ENCODE data around the gene DUOX1. TPM values are rescaled to one million over a fixed set of nuclear protein-coding genes. Genes with fewer than 3 reads are reported as not detected.

Gene DUOX1
- total RNA-seq, 4 donors from 2014 or later = 0.14 to 4.1 (median 0.64) TPM; not detected in 1

DNA sequence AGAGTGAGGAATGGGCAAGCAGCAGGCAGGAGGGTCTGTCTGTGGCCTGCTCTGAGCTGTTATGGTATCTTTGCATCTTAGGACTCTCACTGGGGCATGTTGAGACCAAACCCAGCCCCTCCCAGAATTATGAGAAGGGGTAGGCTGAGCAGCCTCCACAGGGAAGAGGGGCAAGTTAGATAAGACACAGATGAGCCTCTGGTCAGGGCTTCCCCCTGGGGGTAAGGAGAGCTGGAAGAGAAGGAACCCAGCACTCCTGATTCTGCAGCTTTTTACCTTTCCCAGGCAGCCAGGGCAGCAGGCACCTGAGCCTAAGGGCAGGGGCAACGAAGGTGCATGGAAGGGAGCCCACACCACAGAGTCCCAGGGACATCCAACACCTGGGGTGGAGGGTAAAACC lies 19.3 kb downstream of the DUOX1 start:
- in situ Hi-C loops (cut with MboI; ENCODE audit: low pct_ligation_motif_present in 1 of 4, low pct_unique_long_range_greater_than_20kb in 1 of 4, low sequenced_read_pairs in 3 of 4) = no loop called here
- Histone ChIP-seq H3K27ac (no peak overlapping the region), H3K36me3 (no peaks in the 10 kb centered on the region), H3K27me3 (no peaks in the 10 kb centered on the region), H3K4me3 (no peak overlapping the region), H3K9me3 (no peaks in the 10 kb centered on the region), H3K4me1 (no peaks in the 10 kb centered on the region)
- 79% methylated on average over 1 of the region's 1 CpG; no CpG with 5 or more reads in 1 of the 2 donors for WGBS, 2 donors (ENCODE audit: low coverage in 1 of 2)
- no peak for DNase-seq
- TF ChIP-seq, protein P1, sequence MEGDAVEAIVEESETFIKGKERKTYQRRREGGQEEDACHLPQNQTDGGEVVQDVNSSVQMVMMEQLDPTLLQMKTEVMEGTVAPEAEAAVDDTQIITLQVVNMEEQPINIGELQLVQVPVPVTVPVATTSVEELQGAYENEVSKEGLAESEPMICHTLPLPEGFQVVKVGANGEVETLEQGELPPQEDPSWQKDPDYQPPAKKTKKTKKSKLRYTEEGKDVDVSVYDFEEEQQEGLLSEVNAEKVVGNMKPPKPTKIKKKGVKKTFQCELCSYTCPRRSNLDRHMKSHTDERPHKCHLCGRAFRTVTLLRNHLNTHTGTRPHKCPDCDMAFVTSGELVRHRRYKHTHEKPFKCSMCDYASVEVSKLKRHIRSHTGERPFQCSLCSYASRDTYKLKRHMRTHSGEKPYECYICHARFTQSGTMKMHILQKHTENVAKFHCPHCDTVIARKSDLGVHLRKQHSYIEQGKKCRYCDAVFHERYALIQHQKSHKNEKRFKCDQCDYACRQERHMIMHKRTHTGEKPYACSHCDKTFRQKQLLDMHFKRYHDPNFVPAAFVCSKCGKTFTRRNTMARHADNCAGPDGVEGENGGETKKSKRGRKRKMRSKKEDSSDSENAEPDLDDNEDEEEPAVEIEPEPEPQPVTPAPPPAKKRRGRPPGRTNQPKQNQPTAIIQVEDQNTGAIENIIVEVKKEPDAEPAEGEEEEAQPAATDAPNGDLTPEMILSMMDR (IDR thresholded peaks at IDR 0.05) = no peak
- TF ChIP-seq EP300 (IDR thresholded peaks at IDR 0.05; ENCODE audit: low read depth) = no peak
- TF ChIP-seq POLR2AphosphoS5 (IDR thresholded peaks at IDR 0.05) = no peak
- TF ChIP-seq POLR2A (IDR thresholded peaks at IDR 0.05) = no peak
- intact Hi-C loops (cut with DNase I; ENCODE audit: low total_unique reads) = no loop called here

DNA sequence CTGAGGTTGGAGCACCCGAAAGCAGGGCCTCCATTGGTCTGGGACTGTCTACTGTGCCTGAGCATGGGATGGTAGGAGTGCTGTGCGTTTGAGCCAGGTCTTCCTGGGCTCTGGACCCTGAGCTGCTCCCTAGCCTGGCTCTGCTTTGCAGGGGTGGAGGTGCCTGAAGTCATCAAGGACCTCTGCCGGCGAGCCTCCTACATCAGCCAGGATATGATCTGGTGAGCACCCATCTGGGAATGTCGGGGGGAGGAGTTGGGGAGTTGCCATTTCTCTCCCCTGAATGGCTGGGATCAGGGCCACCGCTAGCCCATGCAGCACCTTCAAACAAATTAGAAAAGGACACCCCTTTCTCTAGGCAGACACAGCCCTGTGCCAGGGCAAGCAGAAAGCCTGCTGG lies 20.7 kb downstream of the DUOX1 start:
- Histone ChIP-seq H3K36me3 (no peaks in the 10 kb centered on the region), H3K4me1 (no peaks in the 10 kb centered on the region), H3K4me3 (no peak overlapping the region), H3K27ac (no peak overlapping the region), H3K27me3 (no peaks in the 10 kb centered on the region), H3K9me3 (no peaks in the 10 kb centered on the region)
- no peak for DNase-seq
- TF ChIP-seq POLR2AphosphoS5 (IDR thresholded peaks at IDR 0.05) = no peak
- WGBS, 2 donors (ENCODE audit: low coverage in 1 of 2) = 86% methylated on average over 4 of the region's 6 CpGs; no CpG with 5 or more reads in 1 of the 2 donors
- in situ Hi-C loops (cut with MboI; ENCODE audit: low pct_ligation_motif_present in 1 of 4, low pct_unique_long_range_greater_than_20kb in 1 of 4, low sequenced_read_pairs in 3 of 4) = loop anchor here in 2 of 4 donors (25.0 kb wide), 2 partner anchors 237 to 462 kb away; partner anchors contain the start of gene GATM (in 1 of the 2)
- intact Hi-C loops (cut with DNase I; ENCODE audit: low total_unique reads) = no loop called here

DNA sequence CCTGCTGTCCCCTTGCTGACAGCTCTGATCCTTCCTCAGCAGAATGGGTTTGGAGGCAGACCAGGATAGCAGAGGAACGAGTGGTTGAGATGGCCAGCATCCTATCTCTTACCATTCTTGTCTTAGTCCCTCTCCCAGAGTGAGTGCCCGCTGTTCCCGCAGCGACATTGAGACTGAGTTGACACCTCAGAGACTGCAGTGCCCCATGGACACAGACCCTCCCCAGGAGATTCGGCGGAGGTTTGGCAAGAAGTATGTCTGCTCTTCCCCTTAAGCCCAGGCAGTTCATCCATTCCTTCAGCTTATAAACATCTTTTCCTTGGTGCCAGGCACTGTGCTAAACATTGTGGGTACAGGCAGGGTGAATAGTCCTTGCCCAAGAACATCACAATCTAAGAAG lies 21.2 kb downstream of the DUOX1 start:
- H3K4me3 ChIP-seq = no peak overlapping the region
- no peak for TF ChIP-seq POLR2AphosphoS5 (IDR thresholded peaks at IDR 0.05)
- TF ChIP-seq EP300 (IDR thresholded peaks at IDR 0.05; ENCODE audit: low read depth) = no peak
- TF ChIP-seq POLR2A (IDR thresholded peaks at IDR 0.05) = no peak
- TF ChIP-seq, protein P1 (IDR thresholded peaks at IDR 0.05) = no peak
- intact Hi-C loops (cut with DNase I; ENCODE audit: low total_unique reads) (no loop called here), in situ Hi-C loops (cut with MboI; ENCODE audit: low pct_ligation_motif_present in 1 of 4, low pct_unique_long_range_greater_than_20kb in 1 of 4, low sequenced_read_pairs in 3 of 4) (loop anchor here in 2 of 4 donors (25.0 kb wide), 2 partner anchors 236 to 461 kb away; partner anchors contain the start of gene GATM (in 1 of the 2))
- H3K9me3 ChIP-seq = no peaks in the 10 kb centered on the region
- no peaks in the 10 kb centered on the region for H3K4me1 ChIP-seq
- no peak overlapping the region for H3K27ac ChIP-seq
- 83 to 100% methylated on average over 2 to 6 of the region's 6 CpGs for WGBS, 2 donors (ENCODE audit: low coverage in 1 of 2)
- DNase-seq = no peak
- no peaks in the 10 kb centered on the region for H3K36me3 ChIP-seq
- H3K27me3 ChIP-seq = no peaks in the 10 kb centered on the region

DNA sequence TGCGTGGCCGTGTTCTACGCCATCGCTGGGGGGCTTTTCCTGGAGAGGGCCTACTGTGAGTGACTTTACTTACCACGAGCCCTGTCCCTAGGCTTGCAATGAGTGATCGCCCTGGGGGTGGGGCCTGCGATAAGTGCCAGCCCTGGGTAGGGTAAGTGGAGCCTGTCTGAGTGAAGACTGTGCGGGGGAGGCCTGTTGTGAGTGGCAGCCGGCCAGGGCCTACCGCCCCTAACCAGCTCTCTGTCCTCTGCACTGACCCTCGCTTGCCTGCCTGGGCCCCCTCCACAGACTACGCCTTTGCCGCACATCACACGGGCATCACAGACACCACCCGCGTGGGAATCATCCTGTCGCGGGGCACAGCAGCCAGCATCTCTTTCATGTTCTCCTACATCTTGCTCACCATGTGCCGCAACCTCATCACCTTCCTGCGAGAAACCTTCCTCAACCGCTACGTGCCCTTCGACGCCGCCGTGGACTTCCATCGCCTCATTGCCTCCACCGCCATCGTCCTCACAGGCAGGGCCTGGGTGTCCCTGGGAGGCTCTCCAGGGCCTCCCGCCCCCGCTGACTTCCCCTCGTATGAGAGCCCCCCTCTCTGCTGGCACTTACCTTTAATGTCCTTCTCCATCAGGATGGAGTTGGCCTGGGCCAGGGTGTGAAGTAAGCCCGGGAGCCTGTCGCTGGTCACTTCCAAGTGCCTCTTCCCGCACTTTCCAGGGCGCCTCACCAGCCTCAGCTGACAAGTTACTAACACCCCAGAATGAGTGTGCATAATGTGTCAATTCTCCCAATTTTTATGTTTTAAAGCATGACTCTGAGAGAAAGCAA lies 22.4 kb downstream of the DUOX1 start:
- DNase-seq = no peak
- intact Hi-C loops (cut with DNase I; ENCODE audit: low total_unique reads) (no loop called here), in situ Hi-C loops (cut with MboI; ENCODE audit: low pct_ligation_motif_present in 1 of 4, low pct_unique_long_range_greater_than_20kb in 1 of 4, low sequenced_read_pairs in 3 of 4) (loop anchor here in 2 of 4 donors (25.0 kb wide), 2 partner anchors 235 to 460 kb away; partner anchors contain the start of gene GATM (in 1 of the 2))
- no peaks in the 10 kb centered on the region for H3K9me3 ChIP-seq
- H3K4me3 ChIP-seq = no peak overlapping the region
- TF ChIP-seq, protein P1 (IDR thresholded peaks at IDR 0.05) = no peak
- TF ChIP-seq EP300 (IDR thresholded peaks at IDR 0.05; ENCODE audit: low read depth) (no peak), POLR2AphosphoS5 (IDR thresholded peaks at IDR 0.05) (no peak), POLR2A (IDR thresholded peaks at IDR 0.05) (no peak)
- H3K36me3 ChIP-seq = no peaks in the 10 kb centered on the region
- no peaks in the 10 kb centered on the region for H3K4me1 ChIP-seq
- 94% methylated on average over 36 of the region's 36 CpGs; no CpG with 5 or more reads in 1 of the 2 donors for WGBS, 2 donors (ENCODE audit: low coverage in 1 of 2)
- H3K27me3 ChIP-seq = no peaks in the 10 kb centered on the region
- H3K27ac ChIP-seq = no peak overlapping the region
